ENCODE results near the gene PADI6.

Gene PADI6

DNA sequence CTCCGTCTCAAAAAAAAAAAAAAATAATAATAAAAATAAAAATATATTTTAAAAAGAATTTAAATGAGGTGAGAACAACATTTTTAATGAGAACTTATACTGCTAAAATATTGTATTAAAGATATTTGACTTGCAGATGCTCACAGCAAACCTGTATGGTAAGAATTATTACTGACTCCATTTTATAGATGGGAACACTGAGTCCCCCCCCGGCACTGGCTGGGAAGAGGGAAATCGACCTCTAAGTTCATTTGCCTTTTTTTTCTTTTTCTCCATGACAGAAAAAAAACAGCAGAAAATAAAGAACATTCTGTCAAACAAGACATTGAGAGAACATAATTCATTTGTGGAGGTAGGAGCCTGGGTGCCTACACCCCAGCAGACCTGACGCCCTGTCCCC, 13.4 kb upstream of the PADI6 start:
- Histone ChIP-seq H3K36me3 (ENCODE audit: insufficient read depth) (no peaks in the 10 kb centered on the region), H3K27me3 (ENCODE audit: insufficient read depth, low read depth) (peaks cover 60% of the 10 kb centered on the region), H3K4me2 (no peak overlapping the region), H3K79me2 (ENCODE audit: insufficient read depth, low read depth) (no peaks in the 10 kb centered on the region), H3K9ac (no peak overlapping the region), H3K4me3 (IDR thresholded peaks at IDR 0.05; ENCODE audit: insufficient read depth, low read depth, low read length) (no peak overlapping the region), H4K20me1 (ENCODE audit: insufficient read depth) (no peaks in the 10 kb centered on the region), H3K27ac (no peak overlapping the region), H2AFZ (ENCODE audit: low read depth) (no peak overlapping the region), H3K4me1 (ENCODE audit: low read depth, poor library complexity, severe bottlenecking) (no peaks in the 10 kb centered on the region)
- TF ChIP-seq, protein P1, sequence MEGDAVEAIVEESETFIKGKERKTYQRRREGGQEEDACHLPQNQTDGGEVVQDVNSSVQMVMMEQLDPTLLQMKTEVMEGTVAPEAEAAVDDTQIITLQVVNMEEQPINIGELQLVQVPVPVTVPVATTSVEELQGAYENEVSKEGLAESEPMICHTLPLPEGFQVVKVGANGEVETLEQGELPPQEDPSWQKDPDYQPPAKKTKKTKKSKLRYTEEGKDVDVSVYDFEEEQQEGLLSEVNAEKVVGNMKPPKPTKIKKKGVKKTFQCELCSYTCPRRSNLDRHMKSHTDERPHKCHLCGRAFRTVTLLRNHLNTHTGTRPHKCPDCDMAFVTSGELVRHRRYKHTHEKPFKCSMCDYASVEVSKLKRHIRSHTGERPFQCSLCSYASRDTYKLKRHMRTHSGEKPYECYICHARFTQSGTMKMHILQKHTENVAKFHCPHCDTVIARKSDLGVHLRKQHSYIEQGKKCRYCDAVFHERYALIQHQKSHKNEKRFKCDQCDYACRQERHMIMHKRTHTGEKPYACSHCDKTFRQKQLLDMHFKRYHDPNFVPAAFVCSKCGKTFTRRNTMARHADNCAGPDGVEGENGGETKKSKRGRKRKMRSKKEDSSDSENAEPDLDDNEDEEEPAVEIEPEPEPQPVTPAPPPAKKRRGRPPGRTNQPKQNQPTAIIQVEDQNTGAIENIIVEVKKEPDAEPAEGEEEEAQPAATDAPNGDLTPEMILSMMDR (conservative IDR thresholded peaks at IDR 0.05; ENCODE audit: low read depth, low read length) = no peak

- H3K27me3 ChIP-seq (ENCODE audit: insufficient read depth, low read depth) = peaks cover 60% of the 10 kb centered on the region
- no peak overlapping the region for H3K4me3 ChIP-seq (IDR thresholded peaks at IDR 0.05; ENCODE audit: insufficient read depth, low read depth, low read length)
- no peak overlapping the region for H2AFZ ChIP-seq (ENCODE audit: low read depth)
- H3K27ac ChIP-seq = no peak overlapping the region
- TF ChIP-seq, protein P1 (conservative IDR thresholded peaks at IDR 0.05; ENCODE audit: low read depth, low read length) = no peak
- H3K4me2 ChIP-seq = no peak overlapping the region
- H3K36me3 ChIP-seq (ENCODE audit: insufficient read depth) = no peaks in the 10 kb centered on the region
- H3K9ac ChIP-seq = no peak overlapping the region
- no peaks in the 10 kb centered on the region for H3K79me2 ChIP-seq (ENCODE audit: insufficient read depth, low read depth)
- no peaks in the 10 kb centered on the region for H4K20me1 ChIP-seq (ENCODE audit: insufficient read depth)
- no peaks in the 10 kb centered on the region for H3K4me1 ChIP-seq (ENCODE audit: low read depth, poor library complexity, severe bottlenecking)
These were observed 13.0 kb upstream of the PADI6 start for GRCh38 chr1:17359031-17359430.

DNA sequence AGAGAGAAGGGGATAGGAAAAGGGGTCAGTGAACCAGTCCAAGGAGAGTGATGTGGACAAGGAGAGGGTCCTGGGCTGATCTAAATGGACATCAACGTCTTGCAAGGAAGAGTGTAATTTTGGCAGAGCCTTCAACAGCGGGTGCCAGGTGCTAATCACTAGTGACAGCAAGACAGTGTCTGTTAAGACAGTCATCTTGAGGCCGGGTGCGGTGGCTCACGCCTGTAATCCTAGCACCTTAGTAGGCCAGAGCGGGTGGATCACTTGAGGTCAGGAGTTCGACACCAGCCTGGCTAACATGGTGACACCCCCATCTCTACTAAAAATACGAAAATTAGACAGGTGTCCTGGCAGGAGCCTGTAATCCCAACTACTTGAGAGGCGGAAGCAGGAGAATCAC, 12.2 kb upstream of the PADI6 start:
- no peaks in the 10 kb centered on the region for H3K36me3 ChIP-seq (ENCODE audit: insufficient read depth)
- H3K9ac ChIP-seq = no peak overlapping the region
- no peak overlapping the region for H2AFZ ChIP-seq (ENCODE audit: low read depth)
- H3K4me3 ChIP-seq (IDR thresholded peaks at IDR 0.05; ENCODE audit: insufficient read depth, low read depth, low read length) = no peak overlapping the region
- H3K4me1 ChIP-seq (ENCODE audit: low read depth, poor library complexity, severe bottlenecking) = no peaks in the 10 kb centered on the region
- peaks cover 59% of the 10 kb centered on the region for H3K27me3 ChIP-seq (ENCODE audit: insufficient read depth, low read depth)
- no peak overlapping the region for H3K4me2 ChIP-seq
- TF ChIP-seq, protein P1 (conservative IDR thresholded peaks at IDR 0.05; ENCODE audit: low read depth, low read length) = no peak
- H3K79me2 ChIP-seq (ENCODE audit: insufficient read depth, low read depth) = no peaks in the 10 kb centered on the region
- H3K27ac ChIP-seq = no peak overlapping the region
- no peaks in the 10 kb centered on the region for H4K20me1 ChIP-seq (ENCODE audit: insufficient read depth)

DNA sequence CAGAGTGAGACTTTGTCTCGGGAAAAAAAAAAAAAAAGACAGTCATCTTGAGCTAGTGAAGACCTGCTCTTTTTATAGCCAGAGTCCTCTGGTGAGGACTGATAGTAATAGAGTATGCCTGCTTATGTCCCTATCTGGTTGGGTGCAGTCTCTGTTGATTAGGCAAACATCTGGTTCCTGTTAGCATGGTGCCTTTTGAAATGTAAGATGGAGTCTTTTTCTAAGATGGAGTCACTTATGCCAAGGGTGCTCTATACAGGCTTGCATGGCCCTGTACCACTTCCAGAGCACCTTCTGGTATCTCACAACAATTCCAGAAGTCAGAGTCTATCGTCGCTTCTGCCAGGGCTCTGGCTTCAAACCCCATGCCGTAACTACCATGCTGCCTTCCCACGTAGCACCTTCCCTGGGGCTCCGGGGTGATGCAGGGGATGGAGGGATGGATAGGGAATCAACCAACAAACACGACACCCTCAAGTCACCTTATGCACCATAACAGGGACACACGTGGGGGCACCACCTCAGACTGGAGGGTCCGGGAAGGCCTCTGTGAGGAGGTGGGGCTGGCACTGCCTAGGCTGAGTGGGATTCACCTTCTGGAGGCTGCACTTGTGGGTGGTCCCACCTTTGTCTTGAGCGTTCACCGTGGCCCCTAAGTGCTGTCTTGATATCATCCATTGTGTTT, 11.6 kb upstream of the PADI6 start:
- TF ChIP-seq, protein P1 (conservative IDR thresholded peaks at IDR 0.05; ENCODE audit: low read depth, low read length) = no peak
- Histone ChIP-seq H3K27ac (no peak overlapping the region), H3K36me3 (ENCODE audit: insufficient read depth) (no peaks in the 10 kb centered on the region), H3K4me1 (ENCODE audit: low read depth, poor library complexity, severe bottlenecking) (no peaks in the 10 kb centered on the region), H3K4me2 (no peak overlapping the region), H2AFZ (ENCODE audit: low read depth) (no peak overlapping the region), H3K79me2 (ENCODE audit: insufficient read depth, low read depth) (no peaks in the 10 kb centered on the region), H3K4me3 (IDR thresholded peaks at IDR 0.05; ENCODE audit: insufficient read depth, low read depth, low read length) (no peak overlapping the region), H3K27me3 (ENCODE audit: insufficient read depth, low read depth) (peaks cover 60% of the 10 kb centered on the region), H4K20me1 (ENCODE audit: insufficient read depth) (no peaks in the 10 kb centered on the region), H3K9ac (no peak overlapping the region)

All from KMS-11 (cell line).